ENCODE results near the gene NPIPB6.

GRCh38 chr16:28320023-28320561, 43.2 kb downstream of the NPIPB6 start:
- no peak for TF ChIP-seq CTCF (IDR thresholded peaks at IDR 0.05)
- TF ChIP-seq MAFK (IDR thresholded peaks at IDR 0.05; ENCODE audit: partially characterized antibody), result no peak
- no peak for TF ChIP-seq POLR2A (IDR thresholded peaks at IDR 0.05; ENCODE audit: low read length)
- no peak for TF ChIP-seq RFX5 (IDR thresholded peaks at IDR 0.05)
- TF ChIP-seq HMGXB4 (CRISPR knock-in tag; IDR thresholded peaks at IDR 0.05; ENCODE audit: borderline replicate concordance), result no peak
- TF ChIP-seq KDM1A (IDR thresholded peaks at IDR 0.05; ENCODE audit: low read depth), result no peak
- TF ChIP-seq FOSL2 (IDR thresholded peaks at IDR 0.05), result no peak
- TF ChIP-seq FOSL2 (CRISPR knock-in tag; IDR thresholded peaks at IDR 0.05), result no peak
- TF ChIP-seq ELK1 (IDR thresholded peaks at IDR 0.05; ENCODE audit: low read depth, low read length), result no peak
